ENCODE measurements around the gene SLC6A18. TPM values are rescaled to one million over a fixed set of nuclear protein-coding genes. Genes with fewer than 3 reads are reported as not detected.

The SLC6A18 gene
- total and polyA plus RNA-seq, 12 donors: not detected

DNA sequence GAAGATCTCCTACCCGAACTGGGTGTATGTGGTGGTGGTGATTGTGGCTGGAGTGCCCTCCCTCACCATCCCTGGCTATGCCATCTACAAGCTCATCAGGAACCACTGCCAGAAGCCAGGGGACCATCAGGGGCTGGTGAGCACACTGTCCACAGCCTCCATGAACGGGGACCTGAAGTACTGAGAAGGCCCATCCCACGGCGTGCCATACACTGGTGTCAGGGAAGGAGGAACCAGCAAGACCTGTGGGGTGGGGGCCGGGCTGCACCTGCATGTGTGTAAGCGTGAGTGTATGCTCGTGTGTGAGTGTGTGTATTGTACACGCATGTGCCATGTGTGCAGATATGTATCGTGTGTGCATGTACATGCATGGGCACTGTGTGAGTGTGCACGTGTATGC, 3.5 kb upstream of the SLC6A18 start:
- TF ChIP-seq, protein P1, sequence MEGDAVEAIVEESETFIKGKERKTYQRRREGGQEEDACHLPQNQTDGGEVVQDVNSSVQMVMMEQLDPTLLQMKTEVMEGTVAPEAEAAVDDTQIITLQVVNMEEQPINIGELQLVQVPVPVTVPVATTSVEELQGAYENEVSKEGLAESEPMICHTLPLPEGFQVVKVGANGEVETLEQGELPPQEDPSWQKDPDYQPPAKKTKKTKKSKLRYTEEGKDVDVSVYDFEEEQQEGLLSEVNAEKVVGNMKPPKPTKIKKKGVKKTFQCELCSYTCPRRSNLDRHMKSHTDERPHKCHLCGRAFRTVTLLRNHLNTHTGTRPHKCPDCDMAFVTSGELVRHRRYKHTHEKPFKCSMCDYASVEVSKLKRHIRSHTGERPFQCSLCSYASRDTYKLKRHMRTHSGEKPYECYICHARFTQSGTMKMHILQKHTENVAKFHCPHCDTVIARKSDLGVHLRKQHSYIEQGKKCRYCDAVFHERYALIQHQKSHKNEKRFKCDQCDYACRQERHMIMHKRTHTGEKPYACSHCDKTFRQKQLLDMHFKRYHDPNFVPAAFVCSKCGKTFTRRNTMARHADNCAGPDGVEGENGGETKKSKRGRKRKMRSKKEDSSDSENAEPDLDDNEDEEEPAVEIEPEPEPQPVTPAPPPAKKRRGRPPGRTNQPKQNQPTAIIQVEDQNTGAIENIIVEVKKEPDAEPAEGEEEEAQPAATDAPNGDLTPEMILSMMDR (IDR thresholded peaks at IDR 0.05): no peak
- H3K27ac ChIP-seq: no peak overlapping the region
- H3K36me3 ChIP-seq: no peaks in the 10 kb centered on the region
- H3K4me1 ChIP-seq: no peaks in the 10 kb centered on the region
- peaks cover 0 to 17% (median 0%) of the 10 kb centered on the region in 7 donors for H3K27me3 ChIP-seq
- intact Hi-C loops (cut with DNase I): no loop called here
- WGBS, 2 donors: 90% methylated on average over 10 of the region's 10 CpGs
- no peaks in the 10 kb centered on the region for H3K9me3 ChIP-seq
- no peak for ATAC-seq
- no peak for DNase-seq
- H3K4me3 ChIP-seq: no peak overlapping the region

DNA sequence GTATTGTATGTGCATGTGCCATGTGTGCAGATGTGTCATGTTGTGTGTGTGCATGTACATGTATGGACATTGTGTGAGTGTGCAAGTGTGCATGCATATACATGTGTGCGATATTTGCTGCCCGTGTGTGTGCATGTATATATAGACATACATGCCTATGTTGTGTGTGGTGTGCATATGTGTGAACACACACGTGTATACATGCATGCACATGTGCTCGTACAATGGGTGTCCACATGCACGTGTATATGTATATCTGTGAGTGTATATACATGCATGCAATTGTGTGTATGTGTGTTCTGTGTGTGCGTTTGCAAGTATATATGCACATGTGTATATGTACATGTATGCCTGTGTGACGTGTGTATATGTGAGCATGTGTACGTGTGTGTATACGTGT, 3.0 kb upstream of the SLC6A18 start:
- Histone ChIP-seq H3K27ac (no peak overlapping the region), H3K4me1 (no peaks in the 10 kb centered on the region), H3K9me3 (no peaks in the 10 kb centered on the region), H3K36me3 (no peaks in the 10 kb centered on the region), H3K4me3 (no peak overlapping the region), H3K27me3 (peaks cover 0 to 17% (median 0%) of the 10 kb centered on the region in 7 donors)
- DNase-seq (no peak), ATAC-seq (no peak)
- 93 to 94% methylated on average over 9 of the region's 9 CpGs for WGBS, 2 donors
- TF ChIP-seq, protein P1 (IDR thresholded peaks at IDR 0.05): no peak
- intact Hi-C loops (cut with DNase I): no loop called here

DNA sequence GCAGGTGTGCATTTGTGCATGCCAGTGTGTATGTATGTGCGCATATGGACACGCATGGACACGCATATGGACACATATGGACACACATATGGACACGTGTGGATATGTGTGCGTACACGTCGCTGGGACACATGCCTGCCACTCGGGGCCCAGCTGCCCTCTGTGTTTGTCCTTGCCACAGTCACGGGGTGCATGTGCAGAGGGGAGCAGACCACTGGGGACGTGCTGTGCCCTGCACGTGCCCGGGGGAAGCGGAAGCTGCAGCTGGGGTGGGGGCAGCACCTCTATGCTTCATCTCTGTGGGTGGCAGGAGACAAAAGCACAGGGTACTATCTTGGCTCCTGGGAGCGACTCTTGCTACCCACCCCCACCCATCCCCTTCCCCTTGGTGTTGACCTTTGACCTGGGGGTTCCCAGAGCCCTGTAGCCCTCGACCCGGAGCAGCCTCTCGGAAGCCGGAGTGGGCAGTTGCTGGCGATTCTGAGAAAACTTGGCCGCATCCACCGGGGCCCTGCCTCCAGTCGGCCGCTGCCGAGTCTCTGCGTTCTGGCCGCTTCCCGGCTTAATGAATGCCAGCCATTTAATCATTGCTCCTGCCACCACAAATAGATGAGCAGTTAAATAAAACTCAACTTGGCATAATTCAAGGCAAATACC, 2.4 kb upstream of the SLC6A18 start:
- no peak overlapping the region for H3K27ac ChIP-seq
- peaks cover 0 to 13% (median 0%) of the 10 kb centered on the region in 7 donors for H3K27me3 ChIP-seq
- intact Hi-C loops (cut with DNase I): no loop called here
- DNase-seq (no peak), ATAC-seq (no peak)
- TF ChIP-seq, protein P1 (IDR thresholded peaks at IDR 0.05): no peak
- H3K4me3 ChIP-seq: no peak overlapping the region
- WGBS, 2 donors: 85 to 86% methylated on average over 27 of the region's 27 CpGs
- H3K9me3 ChIP-seq: no peaks in the 10 kb centered on the region
- no peaks in the 10 kb centered on the region for H3K36me3 ChIP-seq
- H3K4me1 ChIP-seq: no peaks in the 10 kb centered on the region

DNA sequence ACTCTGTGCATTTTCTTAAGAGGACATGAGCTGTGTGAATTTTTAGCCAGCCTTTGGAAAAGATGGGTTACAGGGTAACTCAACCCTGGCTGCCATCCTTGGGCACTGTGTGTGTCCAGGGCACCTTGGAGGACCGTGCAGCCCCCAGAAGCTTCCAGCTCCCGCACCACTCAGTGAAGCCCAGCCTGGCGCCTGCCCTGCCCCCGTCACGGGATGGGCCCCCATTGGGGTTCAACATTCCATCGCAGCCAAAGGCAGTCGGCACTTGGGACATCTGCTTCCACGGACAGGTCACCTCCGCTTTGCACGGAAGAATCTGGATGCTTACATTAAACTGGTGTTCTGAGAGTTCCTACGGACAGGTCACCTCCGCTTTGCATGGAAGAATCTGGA, 1.9 kb upstream of the SLC6A18 start:
- Histone ChIP-seq H3K27me3 (peaks cover 0 to 10% (median 0%) of the 10 kb centered on the region in 7 donors), H3K27ac (no peak overlapping the region), H3K9me3 (no peaks in the 10 kb centered on the region), H3K4me1 (no peaks in the 10 kb centered on the region), H3K4me3 (no peak overlapping the region), H3K36me3 (no peaks in the 10 kb centered on the region)
- 84 to 86% methylated on average over 12 of the region's 12 CpGs for WGBS, 2 donors
- TF ChIP-seq, protein P1 (IDR thresholded peaks at IDR 0.05): no peak
- intact Hi-C loops (cut with DNase I): no loop called here
- DNase-seq: no peak
- ATAC-seq: no peak

Measured in heart right ventricle (tissue), 16 donors.